H9 (cell line): ENCODE measurements around the gene SPSB2. TPM values are rescaled to one million over a fixed set of nuclear protein-coding genes. Genes with fewer than 3 reads are reported as not detected.
A peak's percentile ranks its signal among the peaks of the same experiment; 100 is the strongest.

Experiments used
- DNase-seq: peaks from one replicate; pipeline ENCODE4 v3.0.0-alpha.2; 2017
- H2AFZ ChIP-seq: one replicate; pipeline ENCODE4 v1.6.1; 2013; ENCODE audit warnings: mild to moderate bottlenecking, low read length, control low read depth, moderate library complexity
- H2AK5ac ChIP-seq: 2 replicates; pipeline ENCODE4 v1.6.1; 2013; ENCODE audit warnings: low read length, control low read depth, mixed read lengths; ENCODE audit not compliant: insufficient read length
- H2BK120ac ChIP-seq: one replicate; pipeline ENCODE4 v1.6.1; 2013; ENCODE audit warnings: low read depth, mild to moderate bottlenecking, low read length, control low read depth, inconsistent platforms; ENCODE audit not compliant: poor library complexity, severe bottlenecking
- H2BK12ac ChIP-seq: 2 replicates; pipeline ENCODE4 v1.6.1; 2013; ENCODE audit warnings: low read length, control low read depth, mixed read lengths, low read depth; ENCODE audit not compliant: insufficient read length
- H2BK15ac ChIP-seq: 2 replicates; pipeline ENCODE4 v1.6.1; 2013; ENCODE audit warnings: low read depth, low read length, control low read depth
- H2BK20ac ChIP-seq: one replicate; pipeline ENCODE4 v1.6.1; 2013; ENCODE audit warnings: low read depth, mild to moderate bottlenecking, low read length, control low read depth, inconsistent platforms; ENCODE audit not compliant: poor library complexity, severe bottlenecking
- H2BK5ac ChIP-seq: 2 replicates; pipeline ENCODE4 v1.6.1; 2013; ENCODE audit warnings: low read length, control low read depth, mixed read lengths; ENCODE audit not compliant: insufficient read length
- H3K14ac ChIP-seq: 2 replicates; pipeline ENCODE4 v1.6.1; 2013; ENCODE audit warnings: low read length, control low read depth; ENCODE audit not compliant: insufficient read depth
- H3K18ac ChIP-seq: 2 replicates; pipeline ENCODE4 v1.6.1; 2013; ENCODE audit warnings: low read depth, mild to moderate bottlenecking, mixed read lengths, low read length, control low read depth; ENCODE audit not compliant: insufficient read length
- H3K23ac ChIP-seq: 2 replicates; pipeline ENCODE4 v1.6.1; 2013; ENCODE audit warnings: low read length, control low read depth, mixed read lengths, low read depth; ENCODE audit not compliant: insufficient read length
- H3K23me2 ChIP-seq: 2 replicates; pipeline ENCODE4 v1.6.1; 2013; ENCODE audit warnings: low read depth, mild to moderate bottlenecking, mixed read lengths, low read length, control low read depth; ENCODE audit not compliant: insufficient read length, poor library complexity, severe bottlenecking
- H3K27ac ChIP-seq: 2 replicates; pipeline ENCODE4 v1.5.1; 2013; ENCODE audit warnings: low read length, control low read depth, mixed read lengths, low read depth; ENCODE audit not compliant: insufficient read length
- H3K27me3 ChIP-seq: 2 replicates; pipeline ENCODE4 v1.6.1; 2013; ENCODE audit warnings: low read length, control low read depth, inconsistent platforms; ENCODE audit not compliant: insufficient read depth
- H3K4ac ChIP-seq: 2 replicates; pipeline ENCODE4 v1.6.1; 2013; ENCODE audit warnings: low read depth, mild to moderate bottlenecking, control low read depth, inconsistent platforms, low read length, moderate library complexity
- H3K4me1 ChIP-seq: 2 replicates; pipeline ENCODE4 v1.6.1; 2013; ENCODE audit warnings: low read length, control low read depth, inconsistent platforms; ENCODE audit not compliant: insufficient read depth
- H3K4me2 ChIP-seq: 2 replicates; pipeline ENCODE4 v1.6.1; 2013; ENCODE audit warnings: low read length, control low read depth, mixed read lengths; ENCODE audit not compliant: insufficient read length, insufficient read depth
- H3K56ac ChIP-seq: 2 replicates; pipeline ENCODE4 v1.6.1; 2013; ENCODE audit warnings: low read depth, mild to moderate bottlenecking, mixed read lengths, low read length, control low read depth; ENCODE audit not compliant: insufficient read length
- H3K79me1 ChIP-seq: 2 replicates; pipeline ENCODE4 v1.6.1; 2013; ENCODE audit warnings: low read depth, mild to moderate bottlenecking, moderate library complexity, low read length, control low read depth, inconsistent platforms; ENCODE audit not compliant: insufficient read depth, poor library complexity, severe bottlenecking
- H3K79me2 ChIP-seq: 2 replicates; pipeline ENCODE4 v1.6.1; 2013; ENCODE audit warnings: low read length, control low read depth, inconsistent platforms; ENCODE audit not compliant: insufficient read depth
- H3K9ac ChIP-seq: 2 replicates; pipeline ENCODE4 v1.6.1; 2013; ENCODE audit warnings: low read length, control low read depth, mixed read lengths; ENCODE audit not compliant: insufficient read length; ENCODE audit errors: extremely low read depth
- H3K9me3 ChIP-seq: one replicate; pipeline ENCODE4 v1.6.1; 2013; ENCODE audit warnings: low read depth, low read length, inconsistent platforms; ENCODE audit not compliant: control insufficient read depth
- H3T11ph ChIP-seq: one replicate; pipeline ENCODE4 v1.6.1; 2013; ENCODE audit warnings: mild to moderate bottlenecking, low read length, control low read depth, inconsistent platforms
- H4K20me1 ChIP-seq: one replicate; pipeline ENCODE4 v1.6.1; 2013; ENCODE audit not compliant: control insufficient read depth, insufficient read length, insufficient read depth
- H4K5ac ChIP-seq: 2 replicates; pipeline ENCODE4 v1.6.1; 2013; ENCODE audit warnings: low read depth, mild to moderate bottlenecking, mixed read lengths, low read length, control low read depth; ENCODE audit not compliant: insufficient read length
- H4K8ac ChIP-seq: replicated peaks from 2 replicates; pipeline ENCODE4 v1.6.1; 2013; ENCODE audit warnings: low read length, control low read depth, mixed read lengths, low read depth; ENCODE audit not compliant: insufficient read length
- H4K91ac ChIP-seq: 2 replicates; pipeline ENCODE4 v1.6.1; 2013; ENCODE audit warnings: low read depth, mild to moderate bottlenecking, moderate library complexity, mixed read lengths, low read length, control low read depth; ENCODE audit not compliant: insufficient read length
- H3K27ac Mint-ChIP-seq, 3 experiments: 2 replicates in 2 of 3; 3 replicates in 1 of 3; pipeline ENCODE4 v1.8.0; 2020 to 2021; ENCODE audit warnings: mixed read lengths in 3 of 3, mild to moderate bottlenecking in 1 of 3, moderate library complexity in 1 of 3
- H3K27me3 Mint-ChIP-seq: 2 replicates; pipeline ENCODE4 v1.8.0; 2021; ENCODE audit warnings: low read depth, mild to moderate bottlenecking, moderate library complexity, mixed read lengths
- H3K36me3 Mint-ChIP-seq, 3 experiments: 2 replicates in 2 of 3; 3 replicates in 1 of 3; pipeline ENCODE4 v1.8.0; 2020 to 2021; ENCODE audit warnings: low read depth in 3 of 3, mixed read lengths in 3 of 3; ENCODE audit not compliant: insufficient read depth in 1 of 3
- H3K4me1 Mint-ChIP-seq, 2 experiments: 2 replicates each; pipeline ENCODE4 v1.8.0; 2020; ENCODE audit warnings: mixed read lengths in 2 of 2
- H3K4me3 Mint-ChIP-seq, 2 experiments: 2 replicates in 1 of 2; 3 replicates in 1 of 2; pipeline ENCODE4 v1.8.0; 2020 to 2021; ENCODE audit warnings: mild to moderate bottlenecking in 2 of 2, mixed read lengths in 2 of 2, moderate library complexity in 1 of 2
- H3K9me3 Mint-ChIP-seq, 2 experiments: 2 replicates in 1 of 2; 3 replicates in 1 of 2; pipeline ENCODE4 v1.8.0; 2020; ENCODE audit warnings: mild to moderate bottlenecking in 2 of 2, mixed read lengths in 2 of 2, moderate library complexity in 1 of 2
- CTCF ChIP-seq: fragments of 200-600 bp; sonication (generic); conservative IDR thresholded peaks from 3 replicates; pipeline ENCODE4 v1.8.0; 2021; ENCODE audit warnings: antibody characterized with exemption, mild to moderate bottlenecking
- WGBS: extraction: QIAGEN DNeasy Blood & Tissue Kit; methylation state at CpG from one replicate; pipeline ENCODE4 v1.1.7; 2013; ENCODE audit warnings: missing lambda C conversion rate, low lambda C conversion rate, mixed read lengths; ENCODE audit not compliant: insufficient read length; ENCODE audit errors: extremely low coverage; 5-methylcytosine and 5-hydroxymethylcytosine counted together
- total RNA-seq: library from RNA; stranded (reverse); gene quantifications from 2 replicates; pipeline ENCODE4 v1.2.1, GENCODE V29; 2021

The SPSB2 gene
- total RNA-seq, 1 experiment from 2014 or later: 13.7 TPM

- TF ChIP-seq CTCF: no peak
- Histone ChIP-seq H2BK120ac (peak within 1 kb of the TSS; percentile 94), H3K27ac (no peak within 1 kb of the TSS), H2BK12ac (peak within 1 kb of the TSS; percentile 92), H3K18ac (peak within 1 kb of the TSS; percentile 95), H3K9ac (peak within 1 kb of the TSS; percentile 43), H2AK5ac (no peak within 1 kb of the TSS), H3K4ac (peak within 1 kb of the TSS; percentile 52), H3K23me2 (peaks cover 3% of the 10 kb centered on the region), H3K27me3 (no peaks in the 10 kb centered on the region; the same call in 1 of the 2 replicates), H3K14ac (peak within 1 kb of the TSS; percentile 98), H3K79me2 (no peaks in the 10 kb centered on the region), H4K20me1 (peaks cover 2% of the 10 kb centered on the region), H2BK15ac (no peak within 1 kb of the TSS; the same call in 1 of the 2 replicates), H3K79me1 (no peaks in the 10 kb centered on the region), H3K4me2 (peak within 1 kb of the TSS; percentile 81), H3K9me3 (no peaks in the 10 kb centered on the region), H4K8ac (no peak within 1 kb of the TSS), H3K4me1 (peaks cover 2% of the 10 kb centered on the region; the same call in 1 of the 2 replicates), H2AFZ (no peak within 1 kb of the TSS), H4K91ac (peak within 1 kb of the TSS; percentile 91), H3K56ac (no peak within 1 kb of the TSS), H3K23ac (no peak within 1 kb of the TSS), H4K5ac (no peak within 1 kb of the TSS), H2BK20ac (no peak within 1 kb of the TSS), H2BK5ac (no peak within 1 kb of the TSS), H3T11ph (peak within 1 kb of the TSS; percentile 63)
- H3K9me3 Mint-ChIP-seq: no peaks in the 10 kb centered on the region
- H3K27me3 Mint-ChIP-seq: peaks cover 7% of the 10 kb centered on the region
- H3K4me3 Mint-ChIP-seq: no peak within 1 kb of the TSS
- peaks cover 4 to 14% of the 10 kb centered on the region in 2 experiments for H3K4me1 Mint-ChIP-seq
- H3K27ac Mint-ChIP-seq: peak within 1 kb of the TSS in 1 of 3 experiments; percentile 17; a peak in 3 of 7 replicates
- peak; percentile 100 for DNase-seq
- no CpG with 5 or more reads among the region's 34 CpGs for WGBS
- no peaks in the 10 kb centered on the region for H3K36me3 Mint-ChIP-seq
Measured at GRCh38 chr12:6904280-6905276, 31.5 kb upstream of the SPSB2 start, which contains the start of gene LRRC23. Gene LRRC23, plus strand, starts transcription at chr12:6904822. Its CDS starts 812 bp downstream, at chr12:6905634.
